Panc1 (cell line): ENCODE measurements around the gene NUDT4. TPM values are rescaled to one million over a fixed set of nuclear protein-coding genes. Genes with fewer than 3 reads are reported as not detected.
"Not testable (repeated sequence)": the region's sequence is repeated elsewhere in the genome, so short reads cannot be mapped to it uniquely, and the experiment has no call there.

Source experiments
- ATAC-seq: fragments of 200-7000 bp; cut with Tn5 transposase; 2 replicates; pipeline ENCODE4 v1.9.1; 2020; ENCODE audit warnings: mild to moderate bottlenecking, moderate library complexity
- BruUV-seq: library from RNA; stranded (reverse); fragments of 400-500 nt; replicated peaks from 2 replicates; lab custom pipeline; 2021; lab: Mats Ljungman, UMichigan
- CTCF ChIA-PET: fragments of 300-600 bp; sonication (Branson Sonifier 250); formaldehyde crosslinking; loops from one replicate; lab custom pipeline; 2022; ENCODE audit warnings: antibody characterized with exemption; lab: Charles Lee
- POLR2A ChIA-PET: fragments of 300-600 bp; sonication (Branson Sonifier 250); formaldehyde crosslinking; loops from one replicate; lab custom pipeline; 2022; ENCODE audit warnings: antibody characterized with exemption; lab: Charles Lee
- DNase-seq: peaks from one replicate; pipeline ENCODE4 v3.0.0-alpha.2; 2010; ENCODE audit warnings: low read depth, low spot score
- H3K27ac ChIP-seq: 2 replicates; pipeline ENCODE4 v1.5.1; 2011; ENCODE audit warnings: mild to moderate bottlenecking, low read length, inconsistent platforms
- H3K27me3 ChIP-seq: fragments of 200-500 bp; sonication (Bioruptor generic); 2 replicates; pipeline ENCODE4 v1.6.0; 2014; ENCODE audit warnings: low read length, inconsistent platforms; ENCODE audit not compliant: control insufficient read depth, insufficient read depth
- H3K36me3 ChIP-seq: fragments of 200-500 bp; sonication (Bioruptor generic); 2 replicates; pipeline ENCODE4 v1.5.1; 2014; ENCODE audit warnings: inconsistent platforms, mild to moderate bottlenecking, low read length, moderate library complexity; ENCODE audit not compliant: control insufficient read depth, insufficient read depth
- H3K4me1 ChIP-seq: 2 replicates; pipeline ENCODE4 v1.5.1; 2011; ENCODE audit warnings: inconsistent platforms, mild to moderate bottlenecking, low read length, moderate library complexity; ENCODE audit not compliant: control insufficient read depth, insufficient read depth
- H3K4me3 ChIP-seq, 2 experiments: 2 replicates each; pipeline ENCODE4 v1.5.1; 2011 to 2012; ENCODE audit warnings: low read depth in 2 of 2, low read length in 2 of 2, mild to moderate bottlenecking in 2 of 2, inconsistent platforms in 1 of 2, moderate library complexity in 1 of 2
- H3K9me3 ChIP-seq: fragments of 200-500 bp; sonication (Bioruptor generic); 2 replicates; pipeline ENCODE4 v1.5.1; 2014; ENCODE audit warnings: low read depth, mild to moderate bottlenecking, inconsistent platforms, low read length, moderate library complexity; ENCODE audit not compliant: control insufficient read depth, insufficient read depth
- CTCF ChIP-seq: fragments of 450-650 bp; IDR thresholded peaks from 2 replicates; pipeline ENCODE4 v1.5.1; 2017; ENCODE audit warnings: mild to moderate bottlenecking
- POLR2AphosphoS5 ChIP-seq: IDR thresholded peaks from 2 replicates; pipeline ENCODE4 v1.6.1; 2012; ENCODE audit warnings: mild to moderate bottlenecking, low read depth, low read length, moderate library complexity
- SIN3A ChIP-seq: IDR thresholded peaks from 2 replicates; pipeline ENCODE4 v1.6.1; 2012; ENCODE audit warnings: low read depth, mild to moderate bottlenecking, low read length, moderate library complexity, borderline replicate concordance; ENCODE audit not compliant: insufficient read depth
- TCF7L2 ChIP-seq: IDR thresholded peaks from 2 replicates; pipeline ENCODE4 v1.6.1; 2011; ENCODE audit warnings: mild to moderate bottlenecking, low read depth, low read length, inconsistent platforms
- in situ Hi-C: cut with HindIII; loops from 2 replicates; pipeline ENCODE4 v1.10.0; 2016; ENCODE audit warnings: low sequenced_read_pairs, low pct_unique_long_range_greater_than_20kb
- intact Hi-C: fragments of 100-400 bp; cut with micrococcal nuclease; formaldehyde crosslinking; loops from one replicate; pipeline ENCODE4 v1.10.0; 2022; ENCODE audit not compliant: unreplicated experiment
- total RNA-seq: library from RNA; stranded (reverse); gene quantifications from one replicate; pipeline ENCODE4 v1.2.1, GENCODE V29; 2021; ENCODE audit not compliant: unreplicated experiment
- TF ChIP-seq, protein P1 (sequence below), 2 experiments: IDR thresholded peaks; 2 replicates each; pipeline ENCODE4 v1.6.1; 2011 to 2012; ENCODE audit warnings: low read depth in 2 of 2, control low read depth in 1 of 2, low read length in 1 of 2, mild to moderate bottlenecking in 1 of 2, moderate library complexity in 1 of 2; ENCODE audit not compliant: insufficient read depth in 1 of 2

Gene NUDT4
- total RNA-seq, 1 experiment from 2014 or later, result 45.7 TPM

GRCh38 chr12:93430280-93430679 lies 52.6 kb downstream of the NUDT4 start:
- ChIA-PET CTCF (no interaction called here), POLR2A (no interaction called here)
- no peaks in the 10 kb centered on the region for H3K27me3 ChIP-seq
- TF ChIP-seq TCF7L2 (no peak), POLR2AphosphoS5 (no peak), CTCF (no peak), SIN3A (no peak)
- TF ChIP-seq, protein P1, sequence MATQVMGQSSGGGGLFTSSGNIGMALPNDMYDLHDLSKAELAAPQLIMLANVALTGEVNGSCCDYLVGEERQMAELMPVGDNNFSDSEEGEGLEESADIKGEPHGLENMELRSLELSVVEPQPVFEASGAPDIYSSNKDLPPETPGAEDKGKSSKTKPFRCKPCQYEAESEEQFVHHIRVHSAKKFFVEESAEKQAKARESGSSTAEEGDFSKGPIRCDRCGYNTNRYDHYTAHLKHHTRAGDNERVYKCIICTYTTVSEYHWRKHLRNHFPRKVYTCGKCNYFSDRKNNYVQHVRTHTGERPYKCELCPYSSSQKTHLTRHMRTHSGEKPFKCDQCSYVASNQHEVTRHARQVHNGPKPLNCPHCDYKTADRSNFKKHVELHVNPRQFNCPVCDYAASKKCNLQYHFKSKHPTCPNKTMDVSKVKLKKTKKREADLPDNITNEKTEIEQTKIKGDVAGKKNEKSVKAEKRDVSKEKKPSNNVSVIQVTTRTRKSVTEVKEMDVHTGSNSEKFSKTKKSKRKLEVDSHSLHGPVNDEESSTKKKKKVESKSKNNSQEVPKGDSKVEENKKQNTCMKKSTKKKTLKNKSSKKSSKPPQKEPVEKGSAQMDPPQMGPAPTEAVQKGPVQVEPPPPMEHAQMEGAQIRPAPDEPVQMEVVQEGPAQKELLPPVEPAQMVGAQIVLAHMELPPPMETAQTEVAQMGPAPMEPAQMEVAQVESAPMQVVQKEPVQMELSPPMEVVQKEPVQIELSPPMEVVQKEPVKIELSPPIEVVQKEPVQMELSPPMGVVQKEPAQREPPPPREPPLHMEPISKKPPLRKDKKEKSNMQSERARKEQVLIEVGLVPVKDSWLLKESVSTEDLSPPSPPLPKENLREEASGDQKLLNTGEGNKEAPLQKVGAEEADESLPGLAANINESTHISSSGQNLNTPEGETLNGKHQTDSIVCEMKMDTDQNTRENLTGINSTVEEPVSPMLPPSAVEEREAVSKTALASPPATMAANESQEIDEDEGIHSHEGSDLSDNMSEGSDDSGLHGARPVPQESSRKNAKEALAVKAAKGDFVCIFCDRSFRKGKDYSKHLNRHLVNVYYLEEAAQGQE (IDR thresholded peaks at IDR 0.05; ENCODE audit: insufficient read depth in 1 of 2, low read depth in 2 of 2, low read length in 1 of 2), result no peak
- no TSS peak for BruUV-seq
- H3K27ac ChIP-seq, result no peak overlapping the region
- DNase-seq (no peak), ATAC-seq (no peak)
- no peaks in the 10 kb centered on the region for H3K36me3 ChIP-seq
- H3K9me3 ChIP-seq, result no peaks in the 10 kb centered on the region
- in situ Hi-C loops (no loop called here), intact Hi-C loops (no loop called here)
- no peak overlapping the region for H3K4me3 ChIP-seq
- H3K4me1 ChIP-seq, result peaks cover 12% of the 10 kb centered on the region

GRCh38 chr12:93432031-93432430 lies 54.3 kb downstream of the NUDT4 start:
- H3K9me3 ChIP-seq, intact Hi-C loops, DNase-seq, in situ Hi-C loops, H3K27me3 ChIP-seq, H3K4me1 ChIP-seq, CTCF ChIA-PET, H3K4me3 ChIP-seq, H3K36me3 ChIP-seq, BruUV-seq, H3K27ac ChIP-seq, ATAC-seq: not testable (repeated sequence)
- POLR2A ChIA-PET, result interaction anchor here (0.6 kb wide), 1 partner anchor 9 kb away, joined by 6 read pairs; no protein-coding TSS in a partner anchor

- intact Hi-C loops, result no loop called here
- ChIA-PET CTCF (no interaction called here), POLR2A (no interaction called here)
- ATAC-seq, result no peak
- Histone ChIP-seq H3K27ac (no peak overlapping the region), H3K36me3 (no peaks in the 10 kb centered on the region), H3K9me3 (no peaks in the 10 kb centered on the region), H3K4me3 (no peak overlapping the region), H3K4me1 (peaks cover 16% of the 10 kb centered on the region), H3K27me3 (no peaks in the 10 kb centered on the region)
- BruUV-seq, result no TSS peak
- in situ Hi-C loops, result no loop called here
- TF ChIP-seq SIN3A (no peak), POLR2AphosphoS5 (no peak), TCF7L2 (no peak), CTCF (no peak)
- TF ChIP-seq, protein P1 (IDR thresholded peaks at IDR 0.05; ENCODE audit: insufficient read depth in 1 of 2, low read depth in 2 of 2, low read length in 1 of 2), result no peak
- no peak for DNase-seq
Observed at GRCh38 chr12:93434256-93434865, 56.6 kb downstream of the NUDT4 start.
